ENCODE results near the gene PDE10A.

The PDE10A gene

GRCh38 chr6:165317723-165318122 is 345.3 kb downstream of the PDE10A start:
- no peak overlapping the region for H3K27ac ChIP-seq (ENCODE audit: low read depth, low read length)
- no peaks in the 10 kb centered on the region for H3K27me3 ChIP-seq (ENCODE audit: control insufficient read depth in 1 of 2, insufficient read depth in 2 of 2, low read length in 2 of 2)
- H3K36me3 ChIP-seq (ENCODE audit: control insufficient read depth in 1 of 2, insufficient read depth in 2 of 2, low read length in 2 of 2): no peaks in the 10 kb centered on the region
- no peak overlapping the region for H3K9ac ChIP-seq (ENCODE audit: low read depth in 1 of 2, low read length in 2 of 2)
- H3K4me3 ChIP-seq (ENCODE audit: low read depth in 1 of 2, low read length in 2 of 2): no peak overlapping the region
- H3K9me3 ChIP-seq (ENCODE audit: control insufficient read depth in 1 of 2, low read length in 2 of 2): peaks cover 11% of the 10 kb centered on the region in 2 donors
- H3K4me1 ChIP-seq (ENCODE audit: control insufficient read depth in 1 of 2, insufficient read depth in 2 of 2, low read length in 2 of 2): no peaks in the 10 kb centered on the region

GRCh38 chr6:165308926-165309731 is 353.9 kb downstream of the PDE10A start, which contains the start of gene C6orf118:
C6orf118 (minus strand) TSS chr6:165309605; CDS start chr6:165309586, 19 bp downstream.
- no peak within 1 kb of the TSS for H3K9ac ChIP-seq (ENCODE audit: low read depth in 1 of 2, low read length in 2 of 2)
- H3K9me3 ChIP-seq (ENCODE audit: control insufficient read depth in 1 of 2, low read length in 2 of 2): no peaks in the 10 kb centered on the region
- no peaks in the 10 kb centered on the region for H3K27me3 ChIP-seq (ENCODE audit: control insufficient read depth in 1 of 2, insufficient read depth in 2 of 2, low read length in 2 of 2)
- peak within 1 kb of the TSS; percentile 56 to 63 for H3K4me3 ChIP-seq (ENCODE audit: low read depth in 1 of 2, low read length in 2 of 2)
- H3K4me1 ChIP-seq (ENCODE audit: control insufficient read depth in 1 of 2, insufficient read depth in 2 of 2, low read length in 2 of 2): no peaks in the 10 kb centered on the region
- H3K36me3 ChIP-seq (ENCODE audit: control insufficient read depth in 1 of 2, insufficient read depth in 2 of 2, low read length in 2 of 2): no peaks in the 10 kb centered on the region
- no peak within 1 kb of the TSS for H3K27ac ChIP-seq (ENCODE audit: low read depth, low read length)

GRCh38 chr6:165306955-165307354 is 356.1 kb downstream of the PDE10A start:
- Histone ChIP-seq H3K36me3 (ENCODE audit: control insufficient read depth in 1 of 2, insufficient read depth in 2 of 2, low read length in 2 of 2) (no peaks in the 10 kb centered on the region), H3K4me3 (ENCODE audit: low read depth in 1 of 2, low read length in 2 of 2) (no peak overlapping the region), H3K4me1 (ENCODE audit: control insufficient read depth in 1 of 2, insufficient read depth in 2 of 2, low read length in 2 of 2) (no peaks in the 10 kb centered on the region), H3K27me3 (ENCODE audit: control insufficient read depth in 1 of 2, insufficient read depth in 2 of 2, low read length in 2 of 2) (no peaks in the 10 kb centered on the region), H3K9me3 (ENCODE audit: control insufficient read depth in 1 of 2, low read length in 2 of 2) (no peaks in the 10 kb centered on the region), H3K27ac (ENCODE audit: low read depth, low read length) (no peak overlapping the region), H3K9ac (ENCODE audit: low read depth in 1 of 2, low read length in 2 of 2) (no peak overlapping the region)

- no peaks in the 10 kb centered on the region for H3K4me1 ChIP-seq (ENCODE audit: control insufficient read depth in 1 of 2, insufficient read depth in 2 of 2, low read length in 2 of 2)
- no peaks in the 10 kb centered on the region for H3K9me3 ChIP-seq (ENCODE audit: control insufficient read depth in 1 of 2, low read length in 2 of 2)
- H3K27me3 ChIP-seq (ENCODE audit: control insufficient read depth in 1 of 2, insufficient read depth in 2 of 2, low read length in 2 of 2): no peaks in the 10 kb centered on the region
- H3K4me3 ChIP-seq (ENCODE audit: low read depth in 1 of 2, low read length in 2 of 2): no peak overlapping the region
- H3K27ac ChIP-seq (ENCODE audit: low read depth, low read length): no peak overlapping the region
- no peaks in the 10 kb centered on the region for H3K36me3 ChIP-seq (ENCODE audit: control insufficient read depth in 1 of 2, insufficient read depth in 2 of 2, low read length in 2 of 2)
- H3K9ac ChIP-seq (ENCODE audit: low read depth in 1 of 2, low read length in 2 of 2): no peak overlapping the region
Measured at GRCh38 chr6:165301372-165302246, 361.4 kb downstream of the PDE10A start.

GRCh38 chr6:165300422-165300936 is 362.6 kb downstream of the PDE10A start:
- Histone ChIP-seq H3K36me3 (ENCODE audit: control insufficient read depth in 1 of 2, insufficient read depth in 2 of 2, low read length in 2 of 2) (no peaks in the 10 kb centered on the region), H3K9me3 (ENCODE audit: control insufficient read depth in 1 of 2, low read length in 2 of 2) (no peaks in the 10 kb centered on the region), H3K27ac (ENCODE audit: low read depth, low read length) (no peak overlapping the region), H3K4me3 (ENCODE audit: low read depth in 1 of 2, low read length in 2 of 2) (no peak overlapping the region), H3K27me3 (ENCODE audit: control insufficient read depth in 1 of 2, insufficient read depth in 2 of 2, low read length in 2 of 2) (no peaks in the 10 kb centered on the region), H3K4me1 (ENCODE audit: control insufficient read depth in 1 of 2, insufficient read depth in 2 of 2, low read length in 2 of 2) (no peaks in the 10 kb centered on the region), H3K9ac (ENCODE audit: low read depth in 1 of 2, low read length in 2 of 2) (no peak overlapping the region)

GRCh38 chr6:165298875-165299274 is 364.2 kb downstream of the PDE10A start:
- Histone ChIP-seq H3K27me3 (ENCODE audit: control insufficient read depth in 1 of 2, insufficient read depth in 2 of 2, low read length in 2 of 2) (no peaks in the 10 kb centered on the region), H3K27ac (ENCODE audit: low read depth, low read length) (no peak overlapping the region), H3K36me3 (ENCODE audit: control insufficient read depth in 1 of 2, insufficient read depth in 2 of 2, low read length in 2 of 2) (no peaks in the 10 kb centered on the region), H3K9ac (ENCODE audit: low read depth in 1 of 2, low read length in 2 of 2) (no peak overlapping the region), H3K4me1 (ENCODE audit: control insufficient read depth in 1 of 2, insufficient read depth in 2 of 2, low read length in 2 of 2) (no peaks in the 10 kb centered on the region), H3K4me3 (ENCODE audit: low read depth in 1 of 2, low read length in 2 of 2) (no peak overlapping the region), H3K9me3 (ENCODE audit: control insufficient read depth in 1 of 2, low read length in 2 of 2) (no peaks in the 10 kb centered on the region)

GRCh38 chr6:165298402-165298801 is 364.6 kb downstream of the PDE10A start:
- no peaks in the 10 kb centered on the region for H3K27me3 ChIP-seq (ENCODE audit: control insufficient read depth in 1 of 2, insufficient read depth in 2 of 2, low read length in 2 of 2)
- no peaks in the 10 kb centered on the region for H3K9me3 ChIP-seq (ENCODE audit: control insufficient read depth in 1 of 2, low read length in 2 of 2)
- H3K9ac ChIP-seq (ENCODE audit: low read depth in 1 of 2, low read length in 2 of 2): no peak overlapping the region
- H3K36me3 ChIP-seq (ENCODE audit: control insufficient read depth in 1 of 2, insufficient read depth in 2 of 2, low read length in 2 of 2): no peaks in the 10 kb centered on the region
- no peak overlapping the region for H3K27ac ChIP-seq (ENCODE audit: low read depth, low read length)
- no peak overlapping the region for H3K4me3 ChIP-seq (ENCODE audit: low read depth in 1 of 2, low read length in 2 of 2)
- H3K4me1 ChIP-seq (ENCODE audit: control insufficient read depth in 1 of 2, insufficient read depth in 2 of 2, low read length in 2 of 2): no peaks in the 10 kb centered on the region

GRCh38 chr6:165292657-165293056 is 370.4 kb downstream of the PDE10A start:
- no peaks in the 10 kb centered on the region for H3K4me1 ChIP-seq (ENCODE audit: control insufficient read depth in 1 of 2, insufficient read depth in 2 of 2, low read length in 2 of 2)
- no peak overlapping the region for H3K9ac ChIP-seq (ENCODE audit: low read depth in 1 of 2, low read length in 2 of 2)
- H3K4me3 ChIP-seq (ENCODE audit: low read depth in 1 of 2, low read length in 2 of 2): no peak overlapping the region
- H3K9me3 ChIP-seq (ENCODE audit: control insufficient read depth in 1 of 2, low read length in 2 of 2): no peaks in the 10 kb centered on the region
- H3K36me3 ChIP-seq (ENCODE audit: control insufficient read depth in 1 of 2, insufficient read depth in 2 of 2, low read length in 2 of 2): no peaks in the 10 kb centered on the region
- H3K27me3 ChIP-seq (ENCODE audit: control insufficient read depth in 1 of 2, insufficient read depth in 2 of 2, low read length in 2 of 2): no peaks in the 10 kb centered on the region
- H3K27ac ChIP-seq (ENCODE audit: low read depth, low read length): no peak overlapping the region

Measured in duodenal mucosa (tissue), 2 donors.